Measurements from ENCODE around the gene EFTUD2. TPM values are rescaled to one million over a fixed set of nuclear protein-coding genes. Genes with fewer than 3 reads are reported as not detected.
A peak's percentile ranks its signal among the peaks of the same experiment; 100 is the strongest.

The EFTUD2 gene
- total and polyA plus RNA-seq, 2 of the 8 experiments (the other 6 are each of a cell fraction or from before 2014, with no cell fraction given): 118 to 195 TPM

DNA sequence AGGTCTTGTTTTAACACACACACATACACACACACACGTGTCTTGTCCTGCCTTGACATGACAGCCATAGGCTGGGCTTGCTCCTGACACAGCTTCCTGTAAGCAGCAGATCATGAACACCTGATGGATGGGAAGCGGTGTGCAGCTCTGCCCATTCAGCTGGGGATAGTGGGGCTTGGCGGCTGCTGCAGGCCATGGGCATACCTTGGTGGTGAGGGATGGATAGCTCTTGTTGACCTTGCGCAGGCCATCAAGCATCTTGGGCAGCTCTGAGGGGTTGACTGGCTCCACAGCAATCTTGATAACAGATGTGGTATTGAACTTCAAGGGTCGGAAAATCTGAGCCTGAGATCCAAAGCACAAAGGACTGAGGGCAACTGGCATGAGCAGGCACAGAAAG is 39.5 kb downstream of the EFTUD2 start:
- Histone ChIP-seq H3K23ac (ENCODE audit: insufficient read length) (no peak overlapping the region), H3K4me3 (ENCODE audit: extremely low read depth in 1 of 4, insufficient read depth in 2 of 4, low read depth in 3 of 4, low read length in 4 of 4) (no peak overlapping the region), H2AK5ac (ENCODE audit: low read depth, low read length) (no peak overlapping the region), H3K9me3 (ENCODE audit: insufficient read depth in 2 of 2, low read depth in 1 of 2, low read length in 1 of 2) (no peaks in the 10 kb centered on the region), H4K8ac (ENCODE audit: extremely low read depth, insufficient read depth, low read length) (peak overlapping the region; percentile 59; the same call in 1 of the 2 replicates), H2BK20ac (ENCODE audit: low read length) (no peak overlapping the region), H2BK12ac (ENCODE audit: low read depth, low read length) (no peak overlapping the region), H3K23me2 (ENCODE audit: low read depth, low read length) (no peaks in the 10 kb centered on the region), H3K4me2 (ENCODE audit: insufficient read depth in 1 of 2, low read depth in 2 of 2, low read length in 2 of 2) (no peak overlapping the region), H3K27ac (ENCODE audit: low read depth, low read length) (no peak overlapping the region; the same call in 1 of the 2 replicates), H3K18ac (ENCODE audit: extremely low read depth, low read length) (no peak overlapping the region), H3K36me3 (ENCODE audit: control insufficient read depth in 2 of 4, insufficient read depth in 4 of 4, low read length in 3 of 4) (peaks cover 40 to 87% (median 65%) of the 10 kb centered on the region in 4 experiments), H2AFZ (ENCODE audit: low read length) (no peak overlapping the region), H3K4me1 (replicated peaks in 1 of 4; ENCODE audit: control insufficient read depth in 3 of 4, insufficient read depth in 4 of 4, low read length in 3 of 4) (no peaks in the 10 kb centered on the region), H3K27me3 (replicated peaks in 1 of 4; ENCODE audit: control insufficient read depth in 3 of 4, extremely low read depth in 1 of 4, insufficient read depth in 3 of 4, low read length in 3 of 4) (no peaks in the 10 kb centered on the region), H3K79me1 (ENCODE audit: low read depth, low read length) (no peaks in the 10 kb centered on the region; the same call in 1 of the 2 replicates), H2BK5ac (ENCODE audit: low read depth, low read length) (no peak overlapping the region), H3K56ac (replicated peaks; ENCODE audit: insufficient read length, low read depth, low read length) (no peak overlapping the region), H3K79me2 (ENCODE audit: control insufficient read depth in 1 of 2, insufficient read depth in 2 of 2, low read length in 2 of 2) (no peaks in the 10 kb centered on the region), H2BK120ac (replicated peaks; ENCODE audit: low read depth, low read length) (no peak overlapping the region), H4K91ac (replicated peaks; ENCODE audit: insufficient read length, low read length) (no peak overlapping the region), H3K9ac (replicated peaks in 1 of 4; ENCODE audit: extremely low read depth in 1 of 4, low read depth in 3 of 4, low read length in 3 of 4) (no peak overlapping the region), H2BK15ac (ENCODE audit: low read length) (no peak overlapping the region), H3K4ac (replicated peaks; ENCODE audit: insufficient read length, low read depth, low read length) (no peak overlapping the region), H4K20me1 (replicated peaks in 1 of 2; ENCODE audit: control insufficient read depth in 1 of 2, insufficient read depth in 2 of 2, low read length in 2 of 2) (no peaks in the 10 kb centered on the region), H3K14ac (ENCODE audit: insufficient read length) (no peak overlapping the region), H4K5ac (ENCODE audit: insufficient read length, low read depth, low read length) (no peak overlapping the region)
- FAIRE-seq (no peak), DNase-seq (ENCODE audit: low read depth in 1 of 2, low spot score in 2 of 2) (no peak)
- ChIA-PET POLR2A (ENCODE audit: partially characterized antibody) (interaction anchor here (1.5 to 3.0 kb wide), 2 partner anchors 10 to 30 kb away, joined by 7 read pairs; partner anchors contain the start of gene GJC1), CTCF (ENCODE audit: partially characterized antibody) (interaction anchor here (1.6 to 28.4 kb wide), 4 partner anchors 14 to 85 kb away, joined by 3 to 577 read pairs (median 148); partner anchors contain the start of gene HIGD1B)
- 95% methylated on average over 5 of the region's 5 CpGs; no CpG with 5 or more reads in 1 of the 2 experiments for WGBS, 2 experiments (ENCODE audit: extremely low coverage in 1 of 2, insufficient coverage in 1 of 2, insufficient read length in 1 of 2, insufficient replicate concordance in 2 of 2, low coverage in 1 of 2, low lambda C conversion rate in 2 of 2, missing lambda C conversion rate in 1 of 2)
- TF ChIP-seq SP1 (IDR thresholded peaks at IDR 0.05; ENCODE audit: low read depth, low read length) (no peak), SIN3A (conservative IDR thresholded peaks at IDR 0.05 in 1 of 2, IDR thresholded peaks at IDR 0.05 in 1 of 2; ENCODE audit: low read depth in 1 of 2, low read length in 2 of 2) (no peak), EGR1 (IDR thresholded peaks at IDR 0.05; ENCODE audit: borderline replicate concordance, low read depth, low read length) (no peak), TAF7 (optimal IDR thresholded peaks at IDR 0.05; ENCODE audit: borderline replicate concordance, low read depth, low read length) (no peak), BACH1 (IDR thresholded peaks at IDR 0.05; ENCODE audit: low read length) (no peak), PHF8 (conservative IDR thresholded peaks at IDR 0.05; ENCODE audit: low read depth, low read length) (no peak), SIX5 (IDR thresholded peaks at IDR 0.05; ENCODE audit: low read depth, low read length) (no peak), POLR2AphosphoS5 (IDR thresholded peaks at IDR 0.05; ENCODE audit: low read depth, low read length) (no peak), RNF2 (IDR thresholded peaks at IDR 0.05; ENCODE audit: borderline replicate concordance, low read depth, low read length, missing control alignments, poor library complexity, severe bottlenecking) (no peak), KDM4A (IDR thresholded peaks at IDR 0.05; ENCODE audit: low read depth, low read length, severe bottlenecking) (no peak)
- TF ChIP-seq, protein P1, sequence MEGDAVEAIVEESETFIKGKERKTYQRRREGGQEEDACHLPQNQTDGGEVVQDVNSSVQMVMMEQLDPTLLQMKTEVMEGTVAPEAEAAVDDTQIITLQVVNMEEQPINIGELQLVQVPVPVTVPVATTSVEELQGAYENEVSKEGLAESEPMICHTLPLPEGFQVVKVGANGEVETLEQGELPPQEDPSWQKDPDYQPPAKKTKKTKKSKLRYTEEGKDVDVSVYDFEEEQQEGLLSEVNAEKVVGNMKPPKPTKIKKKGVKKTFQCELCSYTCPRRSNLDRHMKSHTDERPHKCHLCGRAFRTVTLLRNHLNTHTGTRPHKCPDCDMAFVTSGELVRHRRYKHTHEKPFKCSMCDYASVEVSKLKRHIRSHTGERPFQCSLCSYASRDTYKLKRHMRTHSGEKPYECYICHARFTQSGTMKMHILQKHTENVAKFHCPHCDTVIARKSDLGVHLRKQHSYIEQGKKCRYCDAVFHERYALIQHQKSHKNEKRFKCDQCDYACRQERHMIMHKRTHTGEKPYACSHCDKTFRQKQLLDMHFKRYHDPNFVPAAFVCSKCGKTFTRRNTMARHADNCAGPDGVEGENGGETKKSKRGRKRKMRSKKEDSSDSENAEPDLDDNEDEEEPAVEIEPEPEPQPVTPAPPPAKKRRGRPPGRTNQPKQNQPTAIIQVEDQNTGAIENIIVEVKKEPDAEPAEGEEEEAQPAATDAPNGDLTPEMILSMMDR (IDR thresholded peaks at IDR 0.05; ENCODE audit: control extremely low read depth in 1 of 3, insufficient read depth in 1 of 3, low read depth in 1 of 3, low read length in 3 of 3): no peak
